CD4-positive, alpha-beta T cell treated with Interferon gamma for 1 hour (primary cell): Measurements from ENCODE around the gene MCTP2.
A peak's percentile ranks its signal among the peaks of the same experiment; 100 is the strongest.

Source experiments
- DNase-seq: peaks from one replicate; pipeline ENCODE4 v3.0.0-alpha.2; 2020

Gene MCTP2

GRCh38 chr15:94359716-94360115 lies 128.4 kb downstream of the MCTP2 start:
- no peak for DNase-seq

GRCh38 chr15:94360251-94360685 lies 128.9 kb downstream of the MCTP2 start:
- DNase-seq = no peak

GRCh38 chr15:94362385-94363092 lies 131.2 kb downstream of the MCTP2 start:
- DNase-seq = no peak

DNA sequence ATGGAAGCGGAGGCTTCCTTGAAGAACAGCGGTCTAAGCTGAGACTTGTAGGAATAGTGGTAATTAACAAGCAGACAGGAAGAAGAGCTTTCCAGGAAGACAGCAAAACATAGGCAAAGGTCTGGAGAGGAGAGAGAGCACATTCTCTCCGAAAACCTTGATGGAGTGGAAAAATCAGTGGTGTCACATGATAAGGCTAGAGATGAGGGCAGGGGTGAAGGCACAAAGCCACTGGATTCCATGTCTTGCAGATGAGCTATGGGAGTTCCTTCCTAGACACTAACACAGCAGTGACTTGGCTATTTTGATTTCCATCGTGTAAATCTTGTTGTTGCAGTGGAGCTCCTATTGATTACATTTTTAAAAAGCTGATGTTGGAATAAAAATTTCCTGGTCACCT lies 132.0 kb downstream of the MCTP2 start:
- DNase-seq = no peak

DNA sequence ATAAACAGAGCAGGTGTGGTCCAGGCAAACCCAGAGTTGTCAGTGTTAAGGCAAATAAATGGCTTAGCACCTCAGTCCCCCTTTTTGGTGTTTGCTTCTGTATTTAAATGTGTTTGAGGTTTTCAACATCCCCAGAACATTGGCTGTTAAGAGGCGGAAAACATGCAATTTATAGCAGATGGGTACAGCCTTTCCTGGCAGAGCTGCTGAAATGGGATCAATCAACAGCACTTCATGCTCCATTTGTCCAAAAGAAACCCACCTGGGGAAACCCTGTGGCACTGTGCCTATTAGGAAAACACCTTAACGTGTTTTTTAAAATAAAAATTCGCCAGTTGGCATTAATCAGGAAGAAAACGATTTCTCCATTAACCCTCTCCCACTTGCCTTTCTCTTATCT lies 135.4 kb downstream of the MCTP2 start:
- DNase-seq = no peak

DNA sequence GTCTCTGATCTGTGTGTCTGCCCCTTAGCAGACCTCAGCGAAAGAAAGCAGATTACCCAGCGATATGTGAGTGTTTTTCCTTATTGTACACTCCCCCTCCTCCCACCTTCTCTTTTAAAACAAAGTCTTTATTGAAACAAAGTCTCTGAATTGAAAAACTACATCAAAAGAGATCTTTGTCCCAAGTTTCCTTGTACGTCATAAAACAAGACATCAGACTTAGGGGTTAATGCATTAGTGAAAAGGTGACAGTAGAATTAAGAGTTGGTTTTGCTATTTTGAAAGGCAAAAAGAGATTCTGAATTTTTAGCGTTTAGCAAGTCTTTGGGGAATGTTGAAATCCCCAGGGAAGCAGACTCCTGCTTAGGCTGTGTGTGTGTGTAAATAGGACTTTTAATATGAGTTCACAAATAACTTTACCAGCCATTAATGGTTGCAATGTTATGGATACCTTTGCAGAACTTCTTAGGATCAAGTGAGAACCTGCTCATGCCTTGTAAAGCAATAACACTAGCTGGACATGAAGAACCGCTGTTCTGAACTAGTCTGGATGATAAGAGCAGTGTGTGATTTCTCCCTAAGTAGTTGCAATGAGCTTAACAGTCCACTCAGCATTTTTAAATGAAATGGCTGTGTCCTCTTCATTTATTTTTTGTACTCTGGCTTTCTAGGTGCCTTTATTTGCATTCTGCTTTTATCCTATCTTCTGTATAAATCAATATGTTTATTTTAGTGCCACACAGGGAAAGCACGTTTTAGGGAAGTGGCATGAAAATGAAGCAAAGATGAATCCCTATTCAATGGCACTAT lies 136.6 kb downstream of the MCTP2 start:
- DNase-seq = no peak

GRCh38 chr15:94370206-94370935 lies 139.0 kb downstream of the MCTP2 start:
- DNase-seq = no peak

- DNase-seq = no peak
Measured at GRCh38 chr15:94370936-94371285, 139.6 kb downstream of the MCTP2 start.

GRCh38 chr15:94372821-94373220 lies 141.5 kb downstream of the MCTP2 start:
- DNase-seq = no peak

DNA sequence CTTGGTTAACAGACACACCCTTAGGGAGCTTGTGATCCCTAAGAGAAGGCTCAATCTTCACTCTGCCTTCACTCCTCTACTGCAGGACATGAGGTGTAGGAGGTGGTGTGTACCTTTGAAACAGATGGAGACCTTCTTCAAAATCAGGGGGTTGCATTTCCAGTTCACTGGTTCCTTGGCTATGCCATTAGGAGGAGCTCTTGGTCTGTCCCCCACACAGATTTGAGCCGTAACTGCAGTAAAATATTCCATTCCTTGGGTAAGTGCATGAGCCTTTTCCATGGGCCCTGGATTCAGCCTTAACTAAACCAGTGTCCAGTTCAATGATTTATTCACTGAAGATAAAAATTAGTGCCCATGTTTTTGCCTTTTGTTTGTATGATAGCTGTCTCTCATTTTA lies 144.6 kb downstream of the MCTP2 start:
- DNase-seq = no peak

DNA sequence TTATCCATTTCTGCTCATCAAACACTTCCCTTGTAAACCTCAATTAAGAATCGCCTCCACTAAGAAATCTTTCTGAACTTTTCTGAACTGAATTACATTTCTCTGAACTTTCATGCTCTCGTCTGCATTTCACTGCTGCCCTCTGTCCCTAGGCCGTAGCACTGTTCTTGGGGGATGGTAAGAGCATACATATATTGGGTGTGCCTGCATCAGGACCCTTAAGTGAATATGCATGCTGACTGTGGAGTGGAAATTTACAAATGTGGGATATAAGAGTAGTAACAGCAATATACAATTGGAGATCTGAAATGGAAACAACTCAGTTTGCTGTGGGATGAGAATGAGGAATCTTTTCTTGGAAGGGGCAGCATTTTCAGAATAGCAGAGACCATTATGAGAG lies 148.6 kb downstream of the MCTP2 start:
- no peak for DNase-seq

- no peak for DNase-seq
Measured at GRCh38 chr15:94380798-94381197, 149.4 kb downstream of the MCTP2 start.

GRCh38 chr15:94381384-94381783 lies 150.0 kb downstream of the MCTP2 start:
- no peak for DNase-seq

DNA sequence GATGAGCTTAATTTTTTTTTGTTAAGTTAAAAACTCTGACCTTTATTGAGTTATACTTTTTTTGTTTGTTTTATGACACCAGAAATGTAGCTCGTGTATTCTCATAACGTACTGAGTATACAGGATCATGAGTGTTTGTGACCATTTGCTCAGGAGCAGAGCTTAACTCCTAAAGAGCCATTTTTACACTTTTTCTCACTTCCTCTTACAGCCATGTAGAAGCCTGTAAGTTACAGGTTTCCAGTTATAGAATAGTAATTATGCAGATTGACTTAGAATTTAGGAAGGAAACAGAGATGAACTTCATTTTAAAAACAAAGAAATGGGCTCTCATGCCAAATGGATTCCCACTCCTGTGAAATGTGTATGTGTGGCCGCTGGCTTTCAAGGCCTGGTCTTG lies 151.7 kb downstream of the MCTP2 start:
- no peak for DNase-seq

- no peak for DNase-seq
Measured at GRCh38 chr15:94383706-94384105, 152.3 kb downstream of the MCTP2 start.

DNA sequence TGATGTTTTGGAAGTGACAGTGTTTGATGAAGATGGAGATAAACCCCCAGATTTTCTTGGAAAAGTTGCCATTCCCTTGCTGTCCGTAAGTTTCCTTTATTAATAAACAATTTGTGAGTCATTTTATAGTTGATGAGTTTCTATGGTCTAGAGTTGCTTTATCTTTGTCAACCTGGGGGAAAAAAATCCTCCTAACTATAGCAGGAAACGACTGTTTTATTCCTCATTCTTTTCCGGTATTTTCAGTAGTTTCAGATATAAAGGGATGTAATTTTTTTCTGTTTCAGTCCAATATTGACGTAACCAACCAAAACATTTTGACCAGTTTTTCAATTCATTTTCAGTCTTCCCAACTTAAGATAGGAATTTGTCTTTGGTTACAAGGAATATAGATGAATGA lies 154.1 kb downstream of the MCTP2 start:
- DNase-seq = no peak

DNA sequence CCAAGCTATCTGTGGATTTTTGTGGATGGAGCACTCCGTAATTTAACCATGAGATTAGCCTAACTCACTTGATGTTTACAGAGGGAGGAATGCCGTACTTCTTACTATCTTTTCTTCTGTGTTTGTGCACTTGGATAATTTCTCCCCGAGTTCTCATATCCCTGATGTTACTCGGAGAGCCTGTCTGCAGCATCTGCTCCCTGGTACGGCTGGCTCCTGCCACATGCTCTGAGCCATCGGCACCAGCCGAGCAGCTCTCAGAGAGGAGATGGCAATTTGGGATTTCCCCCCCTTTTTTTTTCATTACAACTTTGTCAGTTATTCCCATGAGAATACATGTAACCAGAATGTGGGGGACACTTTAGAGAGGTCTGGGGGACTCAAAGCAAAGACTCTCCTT lies 155.0 kb downstream of the MCTP2 start:
- DNase-seq = no peak

GRCh38 chr15:94387442-94387841 lies 156.1 kb downstream of the MCTP2 start:
- DNase-seq = no peak

DNA sequence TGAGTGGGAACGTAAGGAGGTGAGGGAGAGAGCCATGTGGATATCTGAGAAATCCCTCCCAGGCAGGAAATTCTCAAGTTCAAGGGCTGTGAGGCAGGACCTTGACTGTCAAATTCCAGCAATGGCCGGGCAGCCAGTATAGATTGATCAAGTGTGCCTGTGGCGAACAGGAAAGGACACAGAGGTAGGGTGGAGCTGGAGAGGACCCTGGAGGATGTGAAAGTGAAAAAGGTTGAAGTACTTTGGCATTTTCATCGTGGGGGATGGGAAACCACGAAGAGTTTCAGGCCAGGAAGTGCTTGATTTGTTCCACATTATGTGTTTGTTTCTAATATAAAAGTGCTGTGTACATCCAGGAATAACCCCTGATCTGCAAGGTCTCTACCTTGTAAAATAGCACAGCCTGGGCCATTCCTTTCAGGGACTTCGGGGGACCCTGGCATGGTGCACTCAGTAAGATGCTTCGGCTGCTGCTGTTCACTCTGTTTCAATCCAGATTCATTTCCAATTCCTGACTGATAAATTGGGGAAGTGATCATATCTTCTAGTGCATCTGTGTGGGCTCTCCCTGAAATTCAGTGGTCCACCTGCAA lies 156.6 kb downstream of the MCTP2 start:
- peak; percentile 6 for DNase-seq

GRCh38 chr15:94395640-94396039 lies 164.3 kb downstream of the MCTP2 start:
- no peak for DNase-seq

DNA sequence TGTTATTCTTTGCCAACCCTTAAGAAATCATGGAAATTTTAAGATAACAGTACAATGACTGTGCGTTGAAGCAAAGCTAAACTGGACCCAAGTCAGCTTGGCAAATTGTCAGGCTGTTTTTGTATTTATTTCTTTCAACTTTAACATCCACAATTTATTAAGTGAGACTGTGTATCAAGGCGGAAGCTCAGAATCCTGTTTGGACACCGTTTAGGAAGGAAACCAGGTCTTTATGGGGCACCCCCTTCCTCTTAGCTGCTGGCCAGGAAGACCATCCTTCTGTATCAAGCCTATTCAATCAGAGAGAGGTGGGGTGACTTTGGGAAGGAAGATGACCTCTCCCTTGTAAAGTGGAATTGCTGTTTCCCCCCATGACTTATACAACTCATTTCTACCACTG lies 166.0 kb downstream of the MCTP2 start:
- no peak for DNase-seq

- DNase-seq = no peak
Measured at GRCh38 chr15:94398001-94398400, 166.6 kb downstream of the MCTP2 start.

DNA sequence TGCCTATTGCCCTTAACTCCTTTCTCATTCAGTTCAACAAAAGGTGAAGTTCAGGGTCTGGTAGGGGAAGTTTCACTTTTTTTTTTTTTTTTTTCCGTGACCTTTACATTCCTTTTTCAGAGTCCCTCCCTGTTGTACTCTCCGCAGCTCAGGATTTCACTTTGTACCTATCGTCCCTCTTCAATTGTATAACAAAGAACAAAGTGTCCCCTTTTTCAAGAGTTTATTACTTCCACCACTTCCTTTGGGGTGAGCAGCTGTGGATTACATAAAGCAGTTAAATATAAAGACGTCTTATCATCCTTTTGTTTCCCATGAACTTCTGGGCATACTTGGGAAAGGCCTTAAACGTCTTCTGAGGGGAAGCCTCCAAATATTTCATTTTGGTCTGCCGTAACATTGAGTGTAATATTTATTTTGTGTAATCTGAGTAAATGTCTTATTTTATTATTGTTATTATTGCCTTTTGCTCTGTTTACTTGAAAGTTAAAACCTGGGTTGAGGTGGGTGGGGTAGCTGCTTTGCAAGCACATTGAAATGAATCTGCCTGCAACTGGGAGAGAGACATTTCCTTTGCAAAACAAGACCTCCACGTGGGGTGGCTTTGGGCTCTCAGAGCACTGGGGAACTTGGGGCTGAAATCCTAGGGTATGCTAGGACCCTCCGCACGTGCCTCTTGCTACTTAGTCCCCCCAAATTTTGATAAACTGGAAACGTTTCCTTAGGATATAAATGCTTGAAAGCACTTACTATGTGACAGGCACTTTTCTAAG lies 169.4 kb downstream of the MCTP2 start:
- no peak for DNase-seq
